ENCODE measurements around the gene INSYN1. TPM values are rescaled to one million over a fixed set of nuclear protein-coding genes. Genes with fewer than 3 reads are reported as not detected.
A peak's percentile ranks its signal among the peaks of the same experiment; 100 is the strongest.
"Not testable (repeated sequence)": the region's sequence is repeated elsewhere in the genome, so short reads cannot be mapped to it uniquely, and the experiment has no call there.

Gene INSYN1
- total RNA-seq, 1 experiment from 2014 or later, result not detected

DNA sequence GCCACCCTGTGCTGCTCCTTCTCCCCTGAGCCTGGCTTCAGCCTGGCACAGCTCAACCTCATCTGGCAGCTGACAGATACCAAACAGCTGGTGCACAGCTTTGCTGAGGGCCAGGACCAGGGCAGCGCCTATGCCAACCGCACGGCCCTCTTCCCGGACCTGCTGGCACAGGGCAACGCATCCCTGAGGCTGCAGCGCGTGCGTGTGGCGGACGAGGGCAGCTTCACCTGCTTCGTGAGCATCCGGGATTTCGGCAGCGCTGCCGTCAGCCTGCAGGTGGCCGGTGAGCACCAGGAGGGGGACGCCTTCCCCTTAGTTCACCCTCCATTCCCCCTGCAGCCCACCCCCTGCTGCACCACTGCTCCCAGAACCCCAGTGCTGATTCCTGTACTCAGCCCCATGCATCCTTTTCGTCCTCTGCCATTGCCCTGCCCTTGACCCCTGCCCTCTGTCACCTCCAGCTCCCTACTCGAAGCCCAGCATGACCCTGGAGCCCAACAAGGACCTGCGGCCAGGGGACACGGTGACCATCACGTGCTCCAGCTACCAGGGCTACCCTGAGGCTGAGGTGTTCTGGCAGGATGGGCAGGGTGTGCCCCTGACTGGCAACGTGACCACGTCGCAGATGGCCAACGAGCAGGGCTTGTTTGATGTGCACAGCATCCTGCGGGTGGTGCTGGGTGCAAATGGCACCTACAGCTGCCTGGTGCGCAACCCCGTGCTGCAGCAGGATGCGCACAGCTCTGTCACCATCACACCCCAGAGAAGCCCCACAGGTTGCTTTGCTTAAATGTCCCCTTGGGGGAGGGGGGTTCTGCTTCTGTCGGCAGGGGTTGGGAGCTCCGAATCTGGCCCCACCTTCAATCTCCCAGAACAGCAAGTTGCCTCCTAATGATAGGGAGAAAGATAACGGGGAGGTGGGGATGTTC lies 50.6 kb downstream of the INSYN1 start:
- in situ Hi-C loops (cut with HindIII; ENCODE audit: low pct_unique_long_range_greater_than_20kb, low sequenced_read_pairs); DNase-seq (ENCODE audit: low read depth): not testable (repeated sequence)

DNA sequence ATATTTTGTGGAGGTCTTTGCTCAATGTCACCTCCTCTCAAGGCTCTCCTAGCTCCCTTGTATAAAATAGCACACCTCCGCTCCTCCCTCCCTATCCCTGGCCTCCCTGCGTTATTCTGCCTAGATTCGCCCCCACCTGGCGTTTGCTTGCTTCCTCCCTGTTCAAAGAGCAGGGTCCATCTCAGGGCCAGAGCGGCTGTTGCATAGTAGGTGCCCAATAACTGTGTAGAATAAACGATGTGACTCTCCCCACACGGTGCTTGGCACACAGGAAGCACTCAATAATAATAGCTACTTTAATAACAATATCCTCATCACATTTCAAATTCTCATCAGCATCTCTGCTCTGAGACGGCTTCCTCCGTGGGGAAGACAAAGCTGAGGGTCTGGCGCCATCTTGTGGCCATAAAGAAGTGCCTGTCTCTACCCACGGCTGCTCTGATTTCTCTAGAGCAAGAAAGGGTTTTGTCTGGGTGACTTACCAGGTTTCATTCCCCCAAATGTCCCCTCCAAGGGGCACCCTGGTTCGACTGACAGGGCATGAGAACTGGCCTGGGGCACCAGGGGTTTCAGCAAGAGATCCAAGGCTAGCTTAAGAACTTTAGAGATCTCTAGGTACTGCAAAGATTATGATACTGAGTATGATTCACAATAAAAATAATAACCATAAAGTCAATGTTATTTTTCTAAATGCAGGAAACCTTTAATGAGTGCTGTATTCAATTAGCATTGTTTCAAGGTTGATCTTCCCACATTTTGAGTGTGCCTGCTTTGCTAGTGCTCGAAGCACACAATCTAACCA lies 52.9 kb downstream of the INSYN1 start:
- DNase-seq (ENCODE audit: low read depth), result peak; percentile 54
- in situ Hi-C loops (cut with HindIII; ENCODE audit: low pct_unique_long_range_greater_than_20kb, low sequenced_read_pairs), result no loop called here

DNA sequence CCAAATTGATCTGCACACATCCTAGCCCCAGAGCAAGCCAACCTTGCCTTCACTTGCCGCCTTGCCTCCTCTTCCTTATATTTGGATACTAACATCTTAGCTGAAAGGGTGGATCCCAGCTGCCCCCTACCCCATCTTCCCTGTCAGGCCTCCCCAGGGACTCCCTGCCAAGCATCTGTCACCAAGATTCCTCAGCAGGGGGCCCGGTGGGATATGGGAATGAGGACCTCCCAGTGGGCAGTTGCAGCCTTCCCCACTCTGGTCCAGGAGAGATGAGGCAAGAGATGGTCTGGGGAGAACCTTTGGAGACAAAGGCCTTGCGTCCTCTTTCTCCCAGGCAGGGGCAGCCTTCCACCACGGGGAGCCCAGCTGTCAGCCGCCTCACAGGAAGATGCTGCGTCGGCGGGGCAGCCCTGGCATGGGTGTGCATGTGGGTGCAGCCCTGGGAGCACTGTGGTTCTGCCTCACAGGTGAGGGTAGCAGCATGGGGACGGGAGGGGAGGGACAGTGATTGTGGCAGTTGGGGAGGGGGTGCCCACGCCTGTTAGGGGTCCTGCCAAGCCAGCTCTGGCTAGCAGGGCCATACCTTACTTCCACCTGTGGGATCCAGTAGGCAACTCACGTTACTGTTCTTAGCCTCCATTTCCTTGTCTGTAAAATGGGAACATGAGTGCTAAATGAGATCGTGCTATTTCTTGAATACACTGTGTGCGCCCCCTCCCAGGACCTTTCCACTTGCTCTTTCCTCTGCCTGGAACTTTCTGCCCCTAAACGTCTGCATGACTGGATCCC lies 53.7 kb downstream of the INSYN1 start:
- in situ Hi-C loops (cut with HindIII; ENCODE audit: low pct_unique_long_range_greater_than_20kb, low sequenced_read_pairs), result no loop called here
- no peak for DNase-seq (ENCODE audit: low read depth)

DNA sequence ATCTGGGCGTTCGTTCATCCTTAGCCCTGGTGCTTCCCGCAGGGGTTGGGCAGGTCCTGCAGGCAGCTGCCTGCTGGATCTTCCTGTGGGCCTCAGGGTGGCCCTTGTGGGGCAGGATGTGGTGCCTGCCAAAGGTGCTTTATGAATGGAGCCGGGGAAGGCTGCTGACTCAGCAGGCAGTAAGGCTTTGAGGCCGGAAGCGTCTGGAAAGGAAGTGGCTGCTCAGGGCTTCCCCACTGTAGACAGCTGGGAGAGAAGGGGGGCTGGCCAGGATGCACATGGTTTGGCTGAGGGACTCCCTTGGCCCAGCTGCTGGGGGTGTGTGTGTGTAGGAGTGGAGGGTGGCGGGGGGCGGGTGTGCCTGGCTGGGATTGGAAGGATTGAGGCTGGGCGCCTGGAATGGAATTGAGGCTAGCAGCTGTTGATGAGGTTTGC lies 56.1 kb downstream of the INSYN1 start:
- in situ Hi-C loops (cut with HindIII; ENCODE audit: low pct_unique_long_range_greater_than_20kb, low sequenced_read_pairs), result no loop called here
- DNase-seq (ENCODE audit: low read depth), result peak; percentile 60

DNA sequence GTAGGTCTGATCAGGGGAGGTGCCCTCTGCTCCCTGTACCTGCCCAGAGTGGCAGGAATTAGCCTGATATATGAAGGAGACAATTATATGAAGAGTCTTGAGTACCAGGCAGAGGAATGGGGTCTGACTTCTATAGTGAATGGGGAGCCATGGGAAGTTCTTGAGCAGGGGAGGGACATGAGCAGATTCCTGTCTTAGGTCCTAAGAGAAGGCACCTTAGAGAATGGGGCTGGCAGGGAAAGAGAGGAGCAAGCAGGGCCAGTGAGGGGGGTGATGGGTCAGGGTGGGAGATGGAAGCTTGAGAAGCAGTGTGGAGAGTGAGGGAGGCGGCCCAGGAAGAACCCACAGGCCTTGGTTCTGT lies 56.5 kb downstream of the INSYN1 start:
- in situ Hi-C loops (cut with HindIII; ENCODE audit: low pct_unique_long_range_greater_than_20kb, low sequenced_read_pairs), result no loop called here

DNA sequence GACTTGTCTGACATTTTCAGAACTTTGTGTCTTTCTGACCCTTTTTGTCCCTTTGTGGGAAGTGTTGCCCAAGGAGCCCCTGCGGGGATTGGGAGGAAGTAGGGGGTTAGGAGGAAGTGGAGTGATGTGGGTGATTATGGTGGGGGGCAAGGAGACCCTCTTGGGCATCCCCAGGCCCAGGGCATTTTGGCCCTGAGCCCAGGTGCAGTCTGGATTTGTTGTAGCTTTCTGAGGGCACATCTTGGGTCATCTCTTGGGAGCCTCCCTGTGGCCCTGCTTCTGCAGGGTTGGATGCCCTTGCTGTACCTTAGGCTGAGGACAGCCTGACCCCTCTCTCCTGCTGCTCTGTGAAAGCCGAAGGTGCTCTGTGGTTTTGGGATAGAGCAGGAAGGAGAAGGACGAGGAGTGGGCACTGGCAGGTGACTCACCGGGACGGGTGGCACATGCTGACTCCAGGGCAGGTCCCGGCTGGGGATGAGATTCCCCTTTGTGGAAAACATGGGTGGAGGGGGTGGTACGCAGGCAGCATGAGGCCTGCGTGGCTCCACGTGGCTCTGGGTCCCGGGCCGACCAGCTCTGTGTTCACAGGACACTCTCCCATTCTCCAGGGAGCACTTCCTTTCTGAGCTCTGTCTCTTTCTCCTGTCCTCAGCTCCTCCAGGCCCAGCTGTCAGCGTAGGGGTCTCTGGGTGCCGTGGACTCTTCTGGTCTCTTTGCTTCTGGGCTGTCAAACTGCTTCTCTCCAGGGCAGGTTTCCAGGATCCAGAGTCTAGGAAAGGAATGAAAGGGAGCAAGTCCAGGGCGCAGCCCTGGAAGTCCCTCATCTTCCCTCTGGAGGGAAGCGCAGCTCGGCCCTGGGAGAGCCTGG lies 57.1 kb downstream of the INSYN1 start:
- DNase-seq (ENCODE audit: low read depth), result no peak
- in situ Hi-C loops (cut with HindIII; ENCODE audit: low pct_unique_long_range_greater_than_20kb, low sequenced_read_pairs), result no loop called here

More for the DNA sequence above, 56.5 kb downstream of the INSYN1 start:
- no peak for DNase-seq (ENCODE audit: low read depth)

DNA sequence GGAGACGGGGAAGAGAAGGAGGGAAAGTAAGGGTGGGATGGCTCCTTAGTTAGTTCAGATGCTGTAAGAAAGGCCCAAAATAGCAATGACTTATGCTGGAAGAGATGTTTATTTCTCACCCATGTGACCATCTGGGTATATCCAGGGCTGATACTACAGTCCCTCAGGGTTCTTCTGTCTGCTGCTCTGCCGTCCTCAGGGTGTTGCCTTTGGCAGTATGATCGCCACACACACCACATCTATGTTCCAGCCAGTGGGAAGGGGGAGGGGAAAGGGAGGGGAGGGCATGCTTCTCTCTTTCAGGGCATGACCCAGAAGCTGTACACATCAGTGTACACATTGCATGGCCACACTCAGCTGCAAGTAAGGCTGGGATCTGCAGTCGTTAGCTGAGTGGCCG lies 58.7 kb downstream of the INSYN1 start:
- DNase-seq (ENCODE audit: low read depth), result no peak
- in situ Hi-C loops (cut with HindIII; ENCODE audit: low pct_unique_long_range_greater_than_20kb, low sequenced_read_pairs), result no loop called here

DNA sequence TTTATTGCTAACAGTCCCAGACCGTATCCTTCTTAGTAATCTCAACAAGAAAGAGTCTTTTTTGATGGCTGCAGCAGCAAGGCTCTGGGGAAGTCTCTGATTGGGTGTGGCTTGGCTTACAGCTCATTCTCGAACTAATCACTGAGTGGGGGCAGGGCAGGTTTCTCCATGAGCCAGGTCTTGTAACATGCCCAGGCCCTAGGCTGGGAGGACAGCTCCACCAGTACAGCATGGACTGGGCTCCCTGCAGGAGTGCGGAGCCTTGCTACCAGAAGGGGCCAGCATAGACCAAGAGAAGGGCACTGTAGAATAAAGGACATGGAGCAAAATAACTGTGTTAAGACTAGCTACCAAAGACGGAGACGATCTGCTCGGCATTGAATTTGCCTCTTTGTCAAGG lies 61.8 kb downstream of the INSYN1 start:
- in situ Hi-C loops (cut with HindIII; ENCODE audit: low pct_unique_long_range_greater_than_20kb, low sequenced_read_pairs), result no loop called here
- DNase-seq (ENCODE audit: low read depth), result peak; percentile 53

DNA sequence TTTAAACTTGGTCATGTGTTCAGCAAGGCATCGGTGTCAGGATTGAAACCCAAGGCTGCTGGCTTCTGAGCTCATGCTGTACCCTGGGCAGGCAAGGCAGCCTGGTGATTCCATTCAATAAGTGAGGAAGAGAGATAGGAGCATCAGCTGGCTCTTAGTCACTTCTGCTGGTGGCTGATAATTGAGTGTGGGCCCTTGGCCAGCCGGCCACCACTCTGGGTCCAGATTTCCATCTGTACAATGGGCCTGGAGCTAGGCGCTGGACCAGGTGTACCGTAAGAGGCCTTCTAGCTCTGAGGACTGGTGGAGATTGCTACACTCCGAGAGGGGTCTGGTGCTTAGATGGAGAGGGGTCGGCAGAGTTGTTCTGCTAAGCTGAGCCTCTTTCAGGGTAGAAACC lies 64.7 kb downstream of the INSYN1 start:
- in situ Hi-C loops (cut with HindIII; ENCODE audit: low pct_unique_long_range_greater_than_20kb, low sequenced_read_pairs), result no loop called here
- DNase-seq (ENCODE audit: low read depth), result no peak

DNA sequence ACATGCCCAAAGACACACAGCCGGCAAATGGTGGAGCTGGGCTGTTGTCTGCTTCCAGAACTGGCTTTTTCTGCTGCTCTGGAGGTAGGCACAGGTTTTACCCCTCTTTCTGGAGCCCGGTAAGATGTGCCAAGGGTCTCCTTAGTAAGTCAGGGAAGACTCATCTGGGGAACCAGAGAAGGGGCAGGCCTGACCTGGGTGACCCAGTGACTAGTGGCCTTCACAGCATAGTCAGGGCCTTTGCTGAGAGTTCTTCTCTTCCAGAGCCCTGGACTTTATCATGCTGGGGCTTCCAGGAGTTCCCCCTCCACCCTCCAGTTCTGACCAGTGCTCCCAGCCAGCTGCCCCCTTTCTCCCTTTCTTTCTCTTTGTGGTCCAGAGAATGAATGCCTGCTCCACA lies 65.8 kb downstream of the INSYN1 start:
- in situ Hi-C loops (cut with HindIII; ENCODE audit: low pct_unique_long_range_greater_than_20kb, low sequenced_read_pairs), result no loop called here
- no peak for DNase-seq (ENCODE audit: low read depth)

DNA sequence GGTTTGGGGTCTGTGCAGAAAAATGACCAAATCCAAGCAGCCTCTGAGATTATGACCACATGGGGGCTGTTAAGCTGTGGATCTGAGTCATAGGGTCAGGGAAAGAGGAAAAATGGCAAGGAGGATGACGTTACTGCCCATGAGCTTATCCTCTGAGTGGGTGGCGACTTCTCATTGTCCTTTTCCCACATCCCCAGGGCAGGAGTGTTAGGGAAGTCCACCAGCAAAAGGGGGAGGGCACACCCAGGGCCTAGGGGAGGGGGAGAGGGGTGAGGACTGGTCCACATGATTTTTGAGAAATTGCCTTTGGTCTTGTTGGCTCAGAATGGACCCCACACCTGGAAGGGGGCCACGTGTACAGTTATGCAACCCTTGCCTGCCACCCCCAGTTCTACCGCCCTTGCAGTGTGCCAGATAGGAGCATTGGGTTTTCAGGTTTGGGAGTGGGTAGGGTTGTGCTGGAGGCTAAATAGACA lies 66.3 kb downstream of the INSYN1 start:
- in situ Hi-C loops (cut with HindIII; ENCODE audit: low pct_unique_long_range_greater_than_20kb, low sequenced_read_pairs), result no loop called here
- DNase-seq (ENCODE audit: low read depth), result peak; percentile 45

DNA sequence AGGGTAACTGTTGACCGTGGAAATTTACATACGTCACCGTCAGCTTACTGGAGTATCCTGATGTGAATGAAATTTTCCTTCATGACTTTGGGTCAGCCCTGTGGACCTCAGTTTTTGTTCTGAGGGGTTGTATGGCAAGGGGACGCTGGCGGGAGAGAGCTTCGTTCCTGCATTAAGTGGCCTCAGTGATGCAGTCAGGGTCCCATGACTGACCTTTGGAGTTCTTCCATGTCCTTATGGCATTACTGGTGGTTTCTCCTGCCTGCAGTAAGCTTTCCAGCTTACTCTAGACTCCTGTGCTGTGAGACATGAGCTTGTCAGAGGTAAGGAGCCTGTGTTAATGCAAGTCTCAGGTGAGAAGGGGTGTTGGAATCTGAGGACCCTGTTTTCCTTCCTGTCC lies 67.2 kb downstream of the INSYN1 start:
- DNase-seq (ENCODE audit: low read depth), result no peak
- in situ Hi-C loops (cut with HindIII; ENCODE audit: low pct_unique_long_range_greater_than_20kb, low sequenced_read_pairs), result no loop called here

Other genes starting within 250 kb of the INSYN1 start
- 103 and 130 TPM in 2 replicates for gene NPTN, start 120.0 kb downstream of the INSYN1 start, total RNA-seq (2014; rRNA removed; shearing (Covaris generic); ENCODE audit: low replicate concordance)
- gene CD276, start 69.0 kb downstream of the INSYN1 start, total RNA-seq (2014; rRNA removed; shearing (Covaris generic); ENCODE audit: low replicate concordance), result 142 and 198 TPM in 2 replicates
- not detected in 2 replicates for gene TBC1D21, start 120.2 kb upstream of the INSYN1 start, total RNA-seq (2014; rRNA removed; shearing (Covaris generic); ENCODE audit: low replicate concordance)
- gene LOXL1, start 173.1 kb upstream of the INSYN1 start, total RNA-seq (2014; rRNA removed; shearing (Covaris generic); ENCODE audit: low replicate concordance), result 22.7 and 27.1 TPM in 2 replicates
- 24.1 and 33.0 TPM in 2 replicates for gene STOML1, start 238.9 kb upstream of the INSYN1 start, total RNA-seq (2014; rRNA removed; shearing (Covaris generic); ENCODE audit: low replicate concordance)
- 20.6 and 22.2 TPM in 2 replicates for gene PML, start 241.4 kb upstream of the INSYN1 start, total RNA-seq (2014; rRNA removed; shearing (Covaris generic); ENCODE audit: low replicate concordance)

Measured in Caki2 (cell line).